Chondrocyte (in vitro differentiated cells): ENCODE measurements around the gene RBM20. TPM values are rescaled to one million over a fixed set of nuclear protein-coding genes. Genes with fewer than 3 reads are reported as not detected.
A peak's percentile ranks its signal among the peaks of the same experiment; 100 is the strongest.

Experiments
- DNase-seq: peaks from one replicate; pipeline ENCODE4 v3.0.0; 2021; ENCODE audit warnings: mixed read lengths, low spot score
- H3K27ac Mint-ChIP-seq: one replicate; pipeline ENCODE4 v1.8.0; 2021; ENCODE audit warnings: mild to moderate bottlenecking, moderate library complexity, mixed read lengths; ENCODE audit not compliant: unreplicated experiment
- H3K27me3 Mint-ChIP-seq: 2 replicates; pipeline ENCODE4 v1.8.0; 2021; ENCODE audit warnings: low read depth, mixed read lengths
- H3K36me3 Mint-ChIP-seq: 2 replicates; pipeline ENCODE4 v1.8.0; 2021; ENCODE audit warnings: low read depth, mixed read lengths
- H3K4me1 Mint-ChIP-seq: 2 replicates; pipeline ENCODE4 v1.8.0; 2021; ENCODE audit warnings: low read depth, mild to moderate bottlenecking, mixed read lengths
- H3K4me3 Mint-ChIP-seq: one replicate; pipeline ENCODE4 v1.8.0; 2021; ENCODE audit warnings: mild to moderate bottlenecking, moderate library complexity, mixed read lengths; ENCODE audit not compliant: unreplicated experiment
- H3K9me3 Mint-ChIP-seq: 2 replicates; pipeline ENCODE4 v1.8.0; 2021; ENCODE audit warnings: low read depth, mixed read lengths
- total RNA-seq: library from RNA; stranded (reverse); gene quantifications from 3 replicates; pipeline ENCODE4 v1.2.1, GENCODE V29; 2021
- TF ChIP-seq, protein P1 (sequence below): fragments of 200-600 bp; sonication (generic); IDR thresholded peaks from 2 replicates; pipeline ENCODE4 v1.5.0; 2021; ENCODE audit warnings: antibody characterized with exemption, mild to moderate bottlenecking, moderate library complexity

RBM20 gene
- total RNA-seq, 1 donor from 2014 or later, result 3.6 TPM

DNA sequence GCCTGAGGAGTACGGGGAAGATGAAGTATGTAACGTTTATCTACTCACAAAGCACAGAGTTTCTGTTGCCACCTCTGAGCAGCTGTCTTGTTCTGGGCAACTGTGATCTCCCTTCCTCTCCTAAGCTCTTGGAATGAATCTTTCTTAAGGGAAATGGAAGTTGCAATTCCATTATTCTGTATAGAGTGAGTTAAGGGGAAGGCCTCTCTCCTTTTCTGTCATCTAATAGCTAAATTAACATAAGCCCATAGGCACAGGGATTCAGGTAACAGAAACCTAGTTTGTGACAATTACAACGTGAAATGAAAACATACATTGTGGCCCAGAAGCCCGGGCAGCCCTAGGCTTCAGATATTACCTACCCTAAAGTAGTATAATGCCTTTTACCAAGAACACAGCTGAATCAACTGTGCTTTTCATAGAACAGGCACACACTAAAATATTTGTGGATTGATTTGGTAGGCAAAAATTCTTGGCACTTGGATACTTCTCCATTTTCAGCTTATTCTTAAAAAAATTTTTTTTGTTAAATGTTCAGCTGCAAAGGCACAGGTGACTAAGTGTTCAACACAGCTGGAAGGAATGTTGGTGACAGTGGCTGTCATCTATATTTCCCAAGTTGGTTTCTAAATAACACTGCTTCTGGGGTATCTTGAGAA lies 223.8 kb downstream of the RBM20 start:
- TF ChIP-seq, protein P1, sequence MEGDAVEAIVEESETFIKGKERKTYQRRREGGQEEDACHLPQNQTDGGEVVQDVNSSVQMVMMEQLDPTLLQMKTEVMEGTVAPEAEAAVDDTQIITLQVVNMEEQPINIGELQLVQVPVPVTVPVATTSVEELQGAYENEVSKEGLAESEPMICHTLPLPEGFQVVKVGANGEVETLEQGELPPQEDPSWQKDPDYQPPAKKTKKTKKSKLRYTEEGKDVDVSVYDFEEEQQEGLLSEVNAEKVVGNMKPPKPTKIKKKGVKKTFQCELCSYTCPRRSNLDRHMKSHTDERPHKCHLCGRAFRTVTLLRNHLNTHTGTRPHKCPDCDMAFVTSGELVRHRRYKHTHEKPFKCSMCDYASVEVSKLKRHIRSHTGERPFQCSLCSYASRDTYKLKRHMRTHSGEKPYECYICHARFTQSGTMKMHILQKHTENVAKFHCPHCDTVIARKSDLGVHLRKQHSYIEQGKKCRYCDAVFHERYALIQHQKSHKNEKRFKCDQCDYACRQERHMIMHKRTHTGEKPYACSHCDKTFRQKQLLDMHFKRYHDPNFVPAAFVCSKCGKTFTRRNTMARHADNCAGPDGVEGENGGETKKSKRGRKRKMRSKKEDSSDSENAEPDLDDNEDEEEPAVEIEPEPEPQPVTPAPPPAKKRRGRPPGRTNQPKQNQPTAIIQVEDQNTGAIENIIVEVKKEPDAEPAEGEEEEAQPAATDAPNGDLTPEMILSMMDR, result no peak
- peaks cover 56% of the 10 kb centered on the region for H3K4me1 Mint-ChIP-seq
- peak overlapping the region; percentile 91 for H3K27ac Mint-ChIP-seq

DNA sequence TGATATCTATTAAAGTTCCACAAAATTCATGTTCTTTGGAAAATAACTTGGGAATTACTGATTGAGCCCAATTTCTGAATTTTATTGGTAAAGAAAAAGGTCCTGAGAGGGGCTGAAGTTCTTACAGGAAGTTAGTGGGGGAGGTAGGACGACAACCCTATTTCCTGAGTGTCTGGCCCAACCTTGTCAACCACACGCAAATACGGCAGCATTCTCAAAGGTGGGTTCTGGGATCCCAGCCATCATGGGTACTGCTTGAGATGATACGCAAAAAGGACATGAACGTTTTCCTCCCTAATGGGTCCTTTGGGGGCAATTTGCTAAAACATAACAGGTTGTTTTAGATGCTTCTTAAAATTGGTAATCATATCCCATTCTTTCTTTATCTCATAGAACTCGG lies 224.8 kb downstream of the RBM20 start:
- H3K27me3 Mint-ChIP-seq, result no peaks in the 10 kb centered on the region
- H3K4me1 Mint-ChIP-seq, result peaks cover 61% of the 10 kb centered on the region
- H3K9me3 Mint-ChIP-seq, result no peaks in the 10 kb centered on the region
- no peak overlapping the region for H3K27ac Mint-ChIP-seq
- H3K36me3 Mint-ChIP-seq, result no peaks in the 10 kb centered on the region
- no peak for DNase-seq
- TF ChIP-seq, protein P1, result no peak
- no peak overlapping the region for H3K4me3 Mint-ChIP-seq

More for the DNA sequence above, 223.8 kb downstream of the RBM20 start:
- Mint-ChIP-seq H3K9me3 (no peaks in the 10 kb centered on the region), H3K27me3 (no peaks in the 10 kb centered on the region), H3K36me3 (no peaks in the 10 kb centered on the region), H3K4me3 (no peak overlapping the region)
- DNase-seq, result no peak

DNA sequence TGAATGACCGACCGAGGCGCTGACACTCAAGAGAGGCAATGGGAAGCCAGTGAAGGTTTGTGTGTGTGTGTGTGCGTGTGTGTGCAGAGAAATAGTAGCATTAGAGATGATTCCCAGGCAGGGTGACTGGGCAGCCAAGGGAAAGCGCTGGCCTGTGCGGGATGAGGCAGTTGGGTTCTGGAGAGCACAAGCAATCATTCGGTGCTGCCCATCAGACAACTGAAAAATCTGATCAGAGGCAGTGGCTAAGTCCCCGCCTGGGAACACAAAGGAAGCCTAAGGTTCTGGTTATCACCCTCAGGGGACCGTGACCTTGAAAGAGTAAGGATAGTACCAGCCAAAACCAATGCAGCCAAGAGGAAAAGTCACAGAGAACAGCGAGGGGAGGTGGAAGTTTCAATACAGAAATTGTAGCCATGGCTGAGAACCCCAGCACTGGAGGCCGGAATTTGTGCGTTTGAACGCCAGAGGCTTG lies 226.7 kb downstream of the RBM20 start:
- Mint-ChIP-seq H3K9me3 (no peaks in the 10 kb centered on the region), H3K27me3 (no peaks in the 10 kb centered on the region), H3K4me3 (peak overlapping the region; percentile 81), H3K4me1 (peaks cover 58% of the 10 kb centered on the region), H3K27ac (peak overlapping the region; percentile 97), H3K36me3 (no peaks in the 10 kb centered on the region)
- DNase-seq, result no peak
- TF ChIP-seq, protein P1, result no peak

DNA sequence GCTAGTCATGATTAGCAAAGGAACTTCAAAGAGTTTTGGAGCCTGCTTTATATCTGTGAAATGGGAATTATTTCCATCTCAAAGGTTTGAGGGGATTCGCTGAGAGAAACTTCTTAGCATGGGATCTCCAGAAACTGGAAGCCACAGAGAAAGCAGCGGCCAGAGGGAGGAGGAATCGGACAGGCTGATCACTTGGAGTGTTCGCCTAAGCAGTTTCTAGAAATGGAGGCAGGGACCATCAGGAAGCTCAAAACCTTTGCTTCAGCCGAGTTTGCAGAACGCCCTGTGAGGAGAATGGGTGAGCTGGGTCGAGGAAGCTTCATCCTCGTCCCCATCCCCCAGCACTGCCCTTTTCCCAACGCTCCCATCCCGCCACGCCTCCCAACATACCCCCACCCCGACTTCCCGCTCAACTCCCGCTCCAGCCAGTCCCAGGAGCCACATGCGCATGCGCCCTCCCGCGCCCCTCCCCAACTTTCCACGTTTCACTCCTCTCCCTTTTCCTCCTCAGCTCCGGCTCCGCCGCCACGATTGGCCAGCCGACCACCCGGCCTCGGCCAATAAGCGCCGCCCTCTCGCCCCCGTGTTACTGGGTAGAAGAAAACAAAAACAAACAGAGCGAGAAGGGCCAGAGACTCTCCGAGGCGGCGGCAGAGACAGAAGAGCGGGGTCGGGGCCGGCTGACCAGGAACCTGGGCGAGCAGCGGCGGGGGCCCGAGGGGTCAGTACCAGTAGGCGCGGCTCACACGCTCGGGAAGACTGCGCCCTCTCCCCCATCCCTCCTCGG lies 227.4 kb downstream of the RBM20 start, which contains the start of gene PDCD4:
Gene PDCD4, plus strand, starts transcription at position 631 of the 787 bp plus-strand sequence. CDS start 4,100 bp downstream, outside the sequence.
- DNase-seq, result peak; percentile 100
- Mint-ChIP-seq H3K9me3 (no peaks in the 10 kb centered on the region), H3K27me3 (no peaks in the 10 kb centered on the region), H3K36me3 (no peaks in the 10 kb centered on the region), H3K4me3 (peak within 1 kb of the TSS; percentile 81), H3K27ac (peak within 1 kb of the TSS; percentile 97), H3K4me1 (peaks cover 52% of the 10 kb centered on the region)
- TF ChIP-seq, protein P1, result no peak
